SJCRH30 (cell line): ENCODE results near the gene NAP1L4. TPM values are rescaled to one million over a fixed set of nuclear protein-coding genes. Genes with fewer than 3 reads are reported as not detected.

Experiments used
- DNase-seq, 2 experiments: peaks; one replicate each; pipeline ENCODE4 v3.0.0-alpha.2; 2015 to 2020
- H3K27ac ChIP-seq: fragments of 250-450 bp; sonication (Bioruptor Pico); 2 replicates; pipeline ENCODE4 v1.5.1; 2020; ENCODE audit warnings: mild to moderate bottlenecking, moderate library complexity
- H3K27me3 ChIP-seq: fragments of 250-450 bp; sonication (Bioruptor Pico); 2 replicates; pipeline ENCODE4 v1.5.1; 2020; ENCODE audit warnings: mild to moderate bottlenecking, moderate library complexity
- H3K36me3 ChIP-seq: fragments of 250-450 bp; sonication (Bioruptor Pico); 2 replicates; pipeline ENCODE4 v1.5.1; 2020; ENCODE audit warnings: mild to moderate bottlenecking, moderate library complexity
- H3K4me1 ChIP-seq: fragments of 250-450 bp; sonication (Bioruptor Pico); 2 replicates; pipeline ENCODE4 v1.5.1; 2020; ENCODE audit warnings: mild to moderate bottlenecking, moderate library complexity
- H3K4me3 ChIP-seq: fragments of 250-450 bp; sonication (Bioruptor Pico); 2 replicates; pipeline ENCODE4 v1.5.1; 2020; ENCODE audit warnings: mild to moderate bottlenecking, moderate library complexity
- H3K9me3 ChIP-seq: fragments of 250-450 bp; sonication (Bioruptor Pico); replicated peaks from 2 replicates; pipeline ENCODE4 v1.5.1; 2020; ENCODE audit warnings: mild to moderate bottlenecking, moderate library complexity
- total RNA-seq: library from RNA; depleted of rRNA; stranded (reverse); fragments of >200 nt; shearing (Covaris generic); gene quantifications from 2 replicates; pipeline ENCODE4 v1.2.3, GENCODE V29; 2014

NAP1L4 gene
- total RNA-seq, 1 experiment from 2014 or later, result 168 TPM

- H3K27me3 ChIP-seq, result no peaks in the 10 kb centered on the region
- DNase-seq, result no peak
- H3K9me3 ChIP-seq, result no peaks in the 10 kb centered on the region
- H3K4me1 ChIP-seq, result peaks cover 10% of the 10 kb centered on the region; the same call in 1 of the 2 replicates
- H3K4me3 ChIP-seq, result no peak overlapping the region
- H3K27ac ChIP-seq, result no peak overlapping the region
- 0 out of 2 replicates have a peak, but pooled peaks cover 9% of the 10 kb centered on the region for H3K36me3 ChIP-seq
Measured at GRCh38 chr11:3003396-3004231, 11.5 kb upstream of the NAP1L4 start.

- H3K27ac ChIP-seq, result no peak overlapping the region
- no peak for DNase-seq
- H3K4me3 ChIP-seq, result no peak overlapping the region
- 0 out of 2 replicates have a peak, but pooled peaks cover 9% of the 10 kb centered on the region for H3K36me3 ChIP-seq
- no peaks in the 10 kb centered on the region for H3K9me3 ChIP-seq
- H3K27me3 ChIP-seq, result no peaks in the 10 kb centered on the region
- H3K4me1 ChIP-seq, result peaks cover 10% of the 10 kb centered on the region; the same call in 1 of the 2 replicates
Measured at GRCh38 chr11:3002871-3003270, 10.7 kb upstream of the NAP1L4 start.

DNA sequence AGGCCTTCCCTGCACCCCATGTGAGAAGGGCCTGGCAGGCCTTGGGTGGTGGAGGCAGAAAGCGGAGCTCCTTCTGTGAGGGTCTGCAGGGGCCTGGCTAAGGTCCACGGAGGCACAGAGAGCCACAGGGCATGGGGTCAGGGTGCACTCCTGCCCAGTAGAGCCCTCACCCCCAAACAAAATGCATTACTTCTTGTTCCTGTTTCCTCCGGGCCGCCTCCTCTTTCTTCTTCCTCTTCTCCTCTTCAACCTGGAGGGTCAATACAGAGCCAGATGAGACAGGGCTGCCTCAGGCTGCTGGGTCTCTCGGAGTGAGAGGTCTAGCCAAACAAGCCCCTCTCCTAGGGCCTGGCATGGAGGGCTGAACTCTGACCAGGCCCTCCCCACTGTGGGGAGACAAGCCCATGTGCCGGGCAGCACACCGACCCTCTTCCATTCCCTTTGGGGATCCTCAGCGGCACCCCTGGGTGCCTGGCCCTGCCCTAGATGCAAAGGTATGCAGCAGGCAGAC, 10.3 kb upstream of the NAP1L4 start:
- DNase-seq, result no peak
- no peaks in the 10 kb centered on the region for H3K27me3 ChIP-seq
- H3K4me1 ChIP-seq, result peaks cover 10% of the 10 kb centered on the region; the same call in 1 of the 2 replicates
- no peak overlapping the region for H3K27ac ChIP-seq
- H3K36me3 ChIP-seq, result 0 out of 2 replicates have a peak, but pooled peaks cover 9% of the 10 kb centered on the region
- H3K4me3 ChIP-seq, result no peak overlapping the region
- H3K9me3 ChIP-seq, result no peaks in the 10 kb centered on the region

- Histone ChIP-seq H3K27me3 (no peaks in the 10 kb centered on the region), H3K36me3 (0 out of 2 replicates have a peak, but pooled peaks cover 9% of the 10 kb centered on the region), H3K9me3 (no peaks in the 10 kb centered on the region), H3K4me3 (no peak overlapping the region), H3K27ac (no peak overlapping the region), H3K4me1 (peaks cover 10% of the 10 kb centered on the region; the same call in 1 of the 2 replicates)
- DNase-seq, result no peak
Measured at GRCh38 chr11:3001496-3001895, 9.4 kb upstream of the NAP1L4 start.

GRCh38 chr11:3000032-3000961, 8.2 kb upstream of the NAP1L4 start:
- H3K4me3 ChIP-seq, result no peak overlapping the region
- H3K36me3 ChIP-seq, result 0 out of 2 replicates have a peak, but pooled peaks cover 8% of the 10 kb centered on the region
- H3K9me3 ChIP-seq, result no peaks in the 10 kb centered on the region
- H3K4me1 ChIP-seq, result peaks cover 10% of the 10 kb centered on the region; the same call in 1 of the 2 replicates
- peak; percentile 77 to 78 for DNase-seq
- H3K27ac ChIP-seq, result no peak overlapping the region; the same call in 1 of the 2 replicates
- no peaks in the 10 kb centered on the region for H3K27me3 ChIP-seq

- DNase-seq, result no peak
- Histone ChIP-seq H3K27me3 (no peaks in the 10 kb centered on the region), H3K27ac (no peak overlapping the region), H3K36me3 (0 out of 2 replicates have a peak, but pooled peaks cover 2% of the 10 kb centered on the region), H3K9me3 (no peaks in the 10 kb centered on the region), H3K4me3 (no peak overlapping the region), H3K4me1 (peaks cover 10% of the 10 kb centered on the region; the same call in 1 of the 2 replicates)
Measured at GRCh38 chr11:2999464-2999998, 7.4 kb upstream of the NAP1L4 start.

DNA sequence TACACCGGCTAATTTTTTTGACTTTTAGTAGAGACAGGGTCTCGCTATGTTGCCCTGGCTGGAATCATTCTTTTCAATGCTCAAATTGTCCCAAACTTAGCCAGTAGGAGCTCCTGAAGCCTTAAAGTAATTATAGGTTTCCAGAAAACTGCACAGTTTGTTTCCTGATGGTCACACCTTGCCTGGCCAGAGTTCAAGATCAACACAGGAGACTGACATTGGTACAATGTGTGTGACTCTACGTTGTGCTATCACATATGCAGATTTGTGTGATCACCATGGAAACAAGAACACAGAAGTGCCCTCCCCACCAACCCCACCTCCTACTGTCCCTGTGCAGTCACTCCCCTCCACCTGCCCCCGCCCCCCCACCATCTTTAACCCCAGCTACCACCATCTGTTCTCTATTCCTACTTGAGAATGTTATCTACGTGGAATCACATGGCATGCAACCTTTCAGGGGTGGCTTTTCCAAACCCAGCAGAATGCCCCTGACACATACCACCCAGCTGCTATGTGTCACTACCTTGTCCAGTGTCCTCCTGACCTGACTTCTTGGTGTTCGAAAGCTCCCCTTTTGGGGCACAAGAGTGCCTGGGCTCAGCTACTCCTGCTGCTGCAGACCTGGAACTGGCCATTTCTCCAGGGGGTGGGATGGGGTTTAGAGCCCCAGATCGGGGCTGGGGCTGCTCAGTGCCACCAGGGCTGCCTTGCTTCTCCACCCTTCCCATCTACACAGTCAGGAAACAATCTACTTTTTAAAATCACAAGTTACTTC, 6.1 kb upstream of the NAP1L4 start:
- DNase-seq, result no peak
- no peaks in the 10 kb centered on the region for H3K9me3 ChIP-seq
- H3K36me3 ChIP-seq, result 0 out of 2 replicates have a peak, but pooled peaks cover 2% of the 10 kb centered on the region
- no peak overlapping the region for H3K4me3 ChIP-seq
- peaks cover 10% of the 10 kb centered on the region; the same call in 1 of the 2 replicates for H3K4me1 ChIP-seq
- H3K27ac ChIP-seq, result no peak overlapping the region
- H3K27me3 ChIP-seq, result no peaks in the 10 kb centered on the region

DNA sequence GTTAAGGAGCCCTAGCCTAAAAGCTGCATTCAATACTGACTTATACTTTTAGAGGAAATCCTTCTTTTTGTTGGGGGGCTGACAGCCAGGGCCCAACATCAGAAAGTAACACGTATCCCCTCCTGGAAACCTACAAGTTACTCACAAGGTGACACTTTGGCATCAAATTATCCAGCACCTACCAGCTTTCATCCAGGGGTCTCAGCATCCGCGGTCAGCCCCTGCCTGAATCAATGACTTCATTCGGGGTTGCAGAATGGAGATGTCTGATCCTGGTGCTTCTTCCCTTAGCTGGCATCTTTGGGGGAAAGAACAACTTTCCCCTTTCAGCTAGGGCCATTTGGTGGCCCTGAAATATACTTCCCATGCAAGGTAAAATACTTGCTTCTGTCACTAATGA, 5.3 kb upstream of the NAP1L4 start:
- no peaks in the 10 kb centered on the region for H3K27me3 ChIP-seq
- H3K4me3 ChIP-seq, result no peak overlapping the region
- H3K27ac ChIP-seq, result no peak overlapping the region
- H3K4me1 ChIP-seq, result peaks cover 10% of the 10 kb centered on the region; the same call in 1 of the 2 replicates
- DNase-seq, result no peak
- 0 out of 2 replicates have a peak, but pooled peaks cover 2% of the 10 kb centered on the region for H3K36me3 ChIP-seq
- H3K9me3 ChIP-seq, result no peaks in the 10 kb centered on the region

GRCh38 chr11:2996976-2997375, 4.8 kb upstream of the NAP1L4 start:
- Histone ChIP-seq H3K27me3 (no peaks in the 10 kb centered on the region), H3K4me1 (peaks cover 10% of the 10 kb centered on the region; the same call in 1 of the 2 replicates), H3K36me3 (0 out of 2 replicates have a peak, but pooled peaks cover 2% of the 10 kb centered on the region), H3K9me3 (no peaks in the 10 kb centered on the region), H3K27ac (no peak overlapping the region), H3K4me3 (no peak overlapping the region)
- no peak for DNase-seq

DNA sequence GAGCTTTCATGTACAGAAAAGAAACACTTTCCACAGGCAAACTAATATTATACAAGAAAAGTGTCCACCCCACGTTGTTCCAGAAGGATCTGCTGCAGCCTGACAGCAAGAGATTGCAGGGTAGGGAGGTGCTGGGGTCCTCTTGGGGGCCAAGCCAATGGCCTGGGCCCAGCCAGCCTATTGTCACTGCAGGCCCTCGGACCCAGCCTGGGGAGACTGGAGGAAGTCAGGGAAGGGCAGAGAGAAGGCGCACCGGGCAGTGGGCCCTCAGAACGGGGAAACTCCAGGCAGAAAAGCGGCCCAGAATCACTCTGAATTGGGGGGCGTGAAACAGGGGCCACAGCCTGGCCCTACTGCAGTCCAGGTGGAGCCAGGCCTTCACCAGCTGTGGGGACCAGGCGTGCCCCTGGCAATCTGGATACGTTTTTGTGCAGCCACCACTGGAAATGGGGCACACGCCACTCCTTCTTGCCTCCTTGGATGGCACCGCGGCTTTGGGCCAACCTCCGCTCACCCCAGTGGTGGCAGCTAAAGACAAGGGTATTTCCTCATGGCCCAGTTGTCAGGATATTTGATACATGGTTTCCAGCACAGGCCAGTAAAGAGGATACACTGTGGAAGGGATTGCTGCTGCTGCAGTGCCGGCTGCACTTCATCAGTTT, 3.9 kb upstream of the NAP1L4 start:
- Histone ChIP-seq H3K27ac (no peak overlapping the region), H3K27me3 (no peaks in the 10 kb centered on the region), H3K36me3 (0 out of 2 replicates have a peak, but pooled peaks cover 2% of the 10 kb centered on the region), H3K9me3 (no peaks in the 10 kb centered on the region), H3K4me3 (no peak overlapping the region), H3K4me1 (peaks cover 10% of the 10 kb centered on the region; the same call in 1 of the 2 replicates)
- no peak for DNase-seq

GRCh38 chr11:2995031-2995561, 3.0 kb upstream of the NAP1L4 start:
- no peak overlapping the region for H3K27ac ChIP-seq
- no peaks in the 10 kb centered on the region for H3K27me3 ChIP-seq
- H3K9me3 ChIP-seq, result no peaks in the 10 kb centered on the region
- H3K4me1 ChIP-seq, result peaks cover 3% of the 10 kb centered on the region; the same call in 1 of the 2 replicates
- 0 out of 2 replicates have a peak, but pooled peaks cover 2% of the 10 kb centered on the region for H3K36me3 ChIP-seq
- no peak overlapping the region for H3K4me3 ChIP-seq
- DNase-seq, result no peak

- Histone ChIP-seq H3K36me3 (no peaks in the 10 kb centered on the region), H3K27me3 (no peaks in the 10 kb centered on the region), H3K9me3 (no peaks in the 10 kb centered on the region), H3K27ac (no peak overlapping the region), H3K4me1 (peaks cover 5% of the 10 kb centered on the region; the same call in 1 of the 2 replicates), H3K4me3 (no peak overlapping the region)
- DNase-seq, result no peak
Measured at GRCh38 chr11:2994336-2994730, 2.2 kb upstream of the NAP1L4 start.

DNA sequence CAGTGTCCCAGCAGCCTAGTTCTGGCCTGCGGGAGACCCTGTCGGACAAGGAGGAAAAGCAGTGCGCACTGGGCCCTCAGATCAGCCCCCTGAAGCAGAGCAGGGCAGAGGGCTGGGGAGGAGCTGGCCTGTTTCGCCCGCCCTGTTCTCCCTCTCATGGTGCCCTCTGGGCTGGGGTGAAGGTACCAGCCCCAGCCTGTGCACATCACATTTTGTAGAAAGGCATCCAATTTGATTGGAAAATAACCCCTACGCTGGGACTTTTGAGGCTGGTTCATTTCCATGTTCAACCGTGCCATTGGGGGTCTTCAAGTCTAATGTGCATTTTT, 832 bp upstream of the NAP1L4 start:
- H3K27me3 ChIP-seq, result no peaks in the 10 kb centered on the region
- peak overlapping the region; percentile 62 for H3K27ac ChIP-seq
- no peaks in the 10 kb centered on the region for H3K9me3 ChIP-seq
- DNase-seq, result no peak
- H3K4me1 ChIP-seq, result peaks cover 15% of the 10 kb centered on the region; the same call in 1 of the 2 replicates
- peak overlapping the region; percentile 76 for H3K4me3 ChIP-seq
- no peaks in the 10 kb centered on the region for H3K36me3 ChIP-seq
